ENCODE measurements around the gene RPS27L. TPM values are rescaled to one million over a fixed set of nuclear protein-coding genes. Genes with fewer than 3 reads are reported as not detected.
"Not testable (repeated sequence)": the region's sequence is repeated elsewhere in the genome, so short reads cannot be mapped to it uniquely, and the experiment has no call there.

Gene RPS27L
- total RNA-seq, 2 experiments from 2014 or later, result 132 TPM

DNA sequence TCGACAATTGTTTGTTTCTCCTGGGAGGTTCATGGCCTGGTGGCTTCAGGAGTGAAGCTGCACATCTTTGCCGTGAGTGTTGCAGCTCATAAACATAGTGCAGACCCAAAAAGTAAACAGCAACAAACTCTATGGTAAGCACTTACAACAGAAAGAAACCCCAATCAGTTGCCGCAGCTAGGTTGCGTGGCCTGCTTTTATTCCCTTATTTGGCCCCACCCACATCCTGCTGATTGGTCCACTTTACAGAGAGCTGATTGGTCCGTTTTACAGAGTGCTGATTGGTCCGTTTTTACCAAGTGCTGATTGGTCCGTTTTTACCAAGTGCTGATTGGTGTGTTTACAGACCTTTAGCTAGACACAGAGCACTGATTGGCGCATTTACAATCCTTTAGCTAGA is 51.9 kb downstream of the RPS27L start:
- not testable (repeated sequence) for H3K4me3 Mint-ChIP-seq, H3K36me3 Mint-ChIP-seq, H3K9me3 Mint-ChIP-seq, H3K27ac Mint-ChIP-seq, H3K4me1 Mint-ChIP-seq, DNase-seq
- peaks cover 15% of the 10 kb centered on the region for H3K27me3 Mint-ChIP-seq

DNA sequence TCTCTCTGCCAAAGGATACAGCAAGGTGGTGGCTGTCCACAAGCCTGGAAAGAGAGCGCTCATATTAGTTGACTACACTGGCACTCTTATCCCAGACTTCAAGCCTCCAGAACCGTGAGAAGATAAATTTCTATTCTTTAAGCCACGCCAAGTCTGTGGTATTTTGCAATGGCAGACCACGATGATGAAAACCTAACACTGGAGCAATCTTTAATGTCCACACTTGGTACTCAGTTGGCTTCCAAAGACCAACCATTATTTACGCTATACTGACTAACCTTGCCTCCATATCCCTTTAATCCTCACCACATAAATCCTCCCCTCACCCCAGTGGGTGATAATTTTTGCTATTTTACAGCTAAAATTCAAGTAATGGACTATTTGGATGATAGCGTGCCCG is 52.5 kb downstream of the RPS27L start:
- H3K9me3 Mint-ChIP-seq, result no peaks in the 10 kb centered on the region
- no peak overlapping the region for H3K27ac Mint-ChIP-seq
- no peak overlapping the region for H3K4me3 Mint-ChIP-seq
- no peaks in the 10 kb centered on the region for H3K36me3 Mint-ChIP-seq
- H3K27me3 Mint-ChIP-seq, result peaks cover 15% of the 10 kb centered on the region
- DNase-seq, result no peak
- H3K4me1 Mint-ChIP-seq, result no peaks in the 10 kb centered on the region

DNA sequence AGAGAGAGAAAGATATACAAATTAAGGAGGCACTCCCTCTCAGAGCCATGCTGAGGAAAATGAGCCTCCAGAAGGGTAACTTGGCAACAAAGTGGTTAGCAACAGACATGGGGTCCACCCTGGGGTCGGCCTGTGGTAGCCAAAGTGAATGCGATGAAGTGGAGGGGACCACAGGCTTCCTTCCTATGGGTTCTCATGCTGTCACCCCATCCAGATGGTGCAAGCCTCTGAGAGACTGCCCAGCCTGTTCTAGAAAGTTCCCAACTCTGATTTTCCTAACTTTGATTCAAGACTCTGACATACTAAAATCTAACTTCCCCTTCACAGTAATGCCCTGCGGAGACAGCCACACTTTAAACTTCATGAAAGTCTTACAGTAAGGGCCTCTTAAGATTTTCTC is 53.9 kb downstream of the RPS27L start:
- Mint-ChIP-seq H3K27me3 (peaks cover 15% of the 10 kb centered on the region), H3K4me1 (no peaks in the 10 kb centered on the region), H3K36me3 (no peaks in the 10 kb centered on the region), H3K9me3 (no peaks in the 10 kb centered on the region), H3K4me3 (no peak overlapping the region), H3K27ac (no peak overlapping the region)
- DNase-seq, result no peak

DNA sequence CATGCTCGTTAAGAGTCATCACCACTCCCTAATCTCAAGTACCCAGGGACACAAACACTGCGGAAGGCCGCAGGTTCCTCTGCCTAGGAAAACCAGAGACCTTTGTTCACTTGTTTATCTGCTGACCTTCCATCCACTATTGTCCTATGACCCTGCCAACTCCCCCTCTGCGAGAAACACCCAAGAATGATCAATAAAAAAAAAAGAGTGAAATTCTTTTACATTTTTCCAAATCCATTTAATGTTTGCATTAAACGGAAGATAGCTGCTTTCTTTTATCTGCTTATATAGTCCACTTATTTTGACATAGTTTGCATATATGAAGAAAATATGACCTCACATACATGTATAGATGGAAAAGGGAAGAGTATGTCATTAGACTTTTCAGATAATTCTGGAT is 57.7 kb downstream of the RPS27L start:
- H3K4me3 Mint-ChIP-seq, H3K27me3 Mint-ChIP-seq, H3K9me3 Mint-ChIP-seq, H3K36me3 Mint-ChIP-seq, H3K27ac Mint-ChIP-seq, H3K4me1 Mint-ChIP-seq, DNase-seq: not testable (repeated sequence)

DNA sequence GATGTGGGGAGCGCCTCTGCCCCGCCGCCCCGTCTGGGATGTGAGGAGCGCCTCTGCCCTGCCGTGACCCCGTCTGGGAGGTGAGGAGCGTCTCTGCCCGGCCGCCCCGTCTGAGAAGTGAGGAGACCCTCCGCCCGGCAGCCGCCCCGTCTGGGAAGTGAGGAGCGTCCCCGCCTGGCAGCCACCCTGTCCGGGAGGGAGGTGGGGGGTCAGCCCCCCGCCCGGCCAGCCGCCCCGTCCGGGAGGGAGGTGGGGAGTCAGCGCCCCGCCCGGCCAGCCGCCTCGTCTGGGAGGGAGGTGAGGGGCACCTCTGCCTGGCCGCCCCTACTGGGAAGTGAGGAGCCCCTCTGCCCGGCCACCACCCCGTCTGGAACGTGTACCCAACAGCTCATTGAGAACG is 58.4 kb downstream of the RPS27L start:
- H3K27ac Mint-ChIP-seq, H3K36me3 Mint-ChIP-seq, H3K4me1 Mint-ChIP-seq, H3K9me3 Mint-ChIP-seq, H3K4me3 Mint-ChIP-seq, DNase-seq, H3K27me3 Mint-ChIP-seq: not testable (repeated sequence)

Other genes starting within 250 kb of the RPS27L start
- gene TPM1, start 114.7 kb downstream of the RPS27L start, total RNA-seq, result 1 to 10 TPM; 5.1 to 5.4 TPM
- gene LACTB, start 35.6 kb downstream of the RPS27L start, total RNA-seq, result 10 to 100 TPM; 23.2 to 23.5 TPM
- gene RAB8B, start 32.1 kb upstream of the RPS27L start, total RNA-seq, result 100 to 1,000 TPM; 231 to 239 TPM
- gene APH1B, start 120.1 kb upstream of the RPS27L start, total RNA-seq, result 1 to 10 TPM; 9.3 to 9.4 TPM
- gene CA12, start 224.4 kb upstream of the RPS27L start, total RNA-seq, result under 1 TPM in 1 of 2 experiments, not detected in 1; 0.39 TPM

All from activated naive CD8-positive, alpha-beta T cell treated with anti-CD3 and anti-CD28 coated beads for 36 hours (primary cell).